Neuronal stem cell (in vitro differentiated cells): Measurements from ENCODE around the gene USP28.

Experiments
- DNase-seq: peaks from one replicate; pipeline ENCODE4 v3.0.0-alpha.2; 2013; ENCODE audit warnings: low spot score
- H2AFZ ChIP-seq: one replicate; pipeline ENCODE4 v1.6.1; 2013; ENCODE audit warnings: mild to moderate bottlenecking, low read length, inconsistent platforms
- H2AK5ac ChIP-seq: 2 replicates; pipeline ENCODE4 v1.6.1; 2013; ENCODE audit warnings: low read depth, mild to moderate bottlenecking, inconsistent platforms, low read length, moderate library complexity, mixed read lengths
- H2BK120ac ChIP-seq: 2 replicates; pipeline ENCODE4 v1.6.1; 2013; ENCODE audit warnings: low read depth, mild to moderate bottlenecking, inconsistent platforms, low read length, moderate library complexity, mixed read lengths
- H2BK12ac ChIP-seq: one replicate; pipeline ENCODE4 v1.6.1; 2013; ENCODE audit warnings: low read length, inconsistent platforms
- H2BK15ac ChIP-seq: 2 replicates; pipeline ENCODE4 v1.6.1; 2013; ENCODE audit warnings: mild to moderate bottlenecking, low read length, inconsistent platforms, mixed read lengths
- H2BK5ac ChIP-seq: one replicate; pipeline ENCODE4 v1.6.1; 2013; ENCODE audit warnings: inconsistent platforms, mild to moderate bottlenecking, low read length, moderate library complexity
- H3K14ac ChIP-seq: one replicate; pipeline ENCODE4 v1.6.1; 2013; ENCODE audit warnings: low read length, inconsistent platforms
- H3K18ac ChIP-seq: 2 replicates; pipeline ENCODE4 v1.6.1; 2013; ENCODE audit warnings: low read length, inconsistent platforms
- H3K23ac ChIP-seq: 2 replicates; pipeline ENCODE4 v1.6.1; 2013; ENCODE audit warnings: low read depth, mild to moderate bottlenecking, mixed read lengths, low read length, inconsistent platforms; ENCODE audit not compliant: poor library complexity
- H3K27ac ChIP-seq: replicated peaks from 3 replicates; pipeline ENCODE4 v1.5.1; 2013; ENCODE audit warnings: low read length, inconsistent platforms
- H3K27me3 ChIP-seq, 3 experiments: 2 replicates each; pipeline ENCODE4 v1.6.1; 2013; ENCODE audit warnings: low read length in 3 of 3, mild to moderate bottlenecking in 2 of 3, inconsistent platforms in 1 of 3, low read depth in 1 of 3, mixed read lengths in 1 of 3, moderate library complexity in 1 of 3; ENCODE audit not compliant: control insufficient read depth in 3 of 3, insufficient read depth in 3 of 3
- H3K36me3 ChIP-seq, 2 donors: replicated peaks in 1 of 2; 2 replicates each; pipeline ENCODE4 v1.6.1; 2013; ENCODE audit warnings: low read length in 2 of 2; ENCODE audit not compliant: control insufficient read depth in 2 of 2, insufficient read depth in 2 of 2
- H3K4ac ChIP-seq: 2 replicates; pipeline ENCODE4 v1.6.1; 2013; ENCODE audit warnings: inconsistent platforms, mild to moderate bottlenecking, low read length, moderate library complexity
- H3K4me1 ChIP-seq, 2 donors: 1 replicate in 1 of 2; 2 replicates in 1 of 2; pipeline ENCODE4 v1.6.1; 2013; ENCODE audit warnings: low read length in 2 of 2, low read depth in 1 of 2; ENCODE audit not compliant: control insufficient read depth in 2 of 2, insufficient read depth in 1 of 2
- H3K4me2 ChIP-seq: one replicate; pipeline ENCODE4 v1.6.1; 2013; ENCODE audit warnings: mild to moderate bottlenecking, low read length, inconsistent platforms; ENCODE audit not compliant: insufficient read depth, poor library complexity, severe bottlenecking
- H3K4me3 ChIP-seq, 2 donors: 2 replicates each; pipeline ENCODE4 v1.5.1; 2013; ENCODE audit warnings: low read length in 2 of 2, mild to moderate bottlenecking in 2 of 2, inconsistent platforms in 1 of 2, moderate library complexity in 1 of 2
- H3K79me1 ChIP-seq: one replicate; pipeline ENCODE4 v1.6.1; 2013; ENCODE audit warnings: low read depth, mild to moderate bottlenecking, inconsistent platforms, low read length, moderate library complexity
- H3K9ac ChIP-seq: one replicate; pipeline ENCODE4 v1.6.1; 2013; ENCODE audit warnings: mild to moderate bottlenecking, low read depth, low read length, inconsistent platforms; ENCODE audit not compliant: poor library complexity
- H3K9me3 ChIP-seq, 2 donors: replicated peaks in 1 of 2; 2 replicates each; pipeline versions ENCODE3 to v1.6.1; 2013; ENCODE audit warnings: low read length in 2 of 2, mild to moderate bottlenecking in 2 of 2, inconsistent platforms in 1 of 2, low read depth in 1 of 2, mixed read lengths in 1 of 2, moderate library complexity in 1 of 2; ENCODE audit not compliant: control insufficient read depth in 2 of 2, insufficient read depth in 1 of 2
- H4K8ac ChIP-seq: one replicate; pipeline ENCODE4 v1.6.1; 2013; ENCODE audit warnings: low read depth, mild to moderate bottlenecking, inconsistent platforms, low read length, moderate library complexity
- H4K91ac ChIP-seq: one replicate; pipeline ENCODE4 v1.6.1; 2013; ENCODE audit warnings: low read length, low read depth, mild to moderate bottlenecking, inconsistent platforms; ENCODE audit not compliant: poor library complexity
- WGBS, 2 donors: extraction: QIAGEN DNeasy Blood & Tissue Kit; methylation state at CpG; one replicate each; pipeline ENCODE4 v1.1.7; 2013; ENCODE audit warnings: missing lambda C conversion rate in 2 of 2, mixed read lengths in 1 of 2; ENCODE audit not compliant: insufficient read length in 2 of 2, insufficient replicate concordance in 1 of 2; ENCODE audit errors: extremely low coverage in 2 of 2; 5-methylcytosine and 5-hydroxymethylcytosine counted together

The USP28 gene

GRCh38 chr11:113833151-113833550, 42.2 kb downstream of the USP28 start:
- DNase-seq = no peak

GRCh38 chr11:113831314-113831713, 44.1 kb downstream of the USP28 start:
- no CpG with 5 or more reads among the region's 4 CpGs for WGBS, 2 donors
- H3K9ac ChIP-seq = no peak overlapping the region
- no peak overlapping the region for H3K14ac ChIP-seq
- no peak overlapping the region for H2AFZ ChIP-seq
- no peak overlapping the region for H3K23ac ChIP-seq
- no peaks in the 10 kb centered on the region for H3K27me3 ChIP-seq
- H3K4me2 ChIP-seq = no peak overlapping the region
- no peak overlapping the region for H2BK15ac ChIP-seq
- H3K4me1 ChIP-seq = peaks cover 0 to 8% of the 10 kb centered on the region in 2 donors
- H3K79me1 ChIP-seq = no peaks in the 10 kb centered on the region
- no peak overlapping the region for H3K27ac ChIP-seq
- H4K91ac ChIP-seq = no peak overlapping the region
- H3K36me3 ChIP-seq = peaks cover 6 to 100% of the 10 kb centered on the region in 2 donors
- H2AK5ac ChIP-seq = no peak overlapping the region
- no peak overlapping the region for H4K8ac ChIP-seq
- no peak overlapping the region for H3K4ac ChIP-seq
- no peak overlapping the region for H3K18ac ChIP-seq
- no peak overlapping the region for H3K4me3 ChIP-seq
- no peak overlapping the region for H2BK12ac ChIP-seq
- H3K9me3 ChIP-seq = no peaks in the 10 kb centered on the region
- H2BK120ac ChIP-seq = no peak overlapping the region
- no peak for DNase-seq
- no peak overlapping the region for H2BK5ac ChIP-seq

More at GRCh38 chr11:113833151-113833550, 42.2 kb downstream of the USP28 start:
- Histone ChIP-seq H2BK120ac (no peak overlapping the region), H3K27me3 (no peaks in the 10 kb centered on the region), H3K4me3 (no peak overlapping the region), H2AFZ (no peak overlapping the region), H3K4me2 (no peak overlapping the region), H3K36me3 (peaks cover 2 to 100% of the 10 kb centered on the region in 2 donors), H3K4ac (no peak overlapping the region), H2BK5ac (no peak overlapping the region), H3K9ac (no peak overlapping the region), H2AK5ac (no peak overlapping the region), H4K91ac (no peak overlapping the region), H3K4me1 (peaks cover 0 to 8% of the 10 kb centered on the region in 2 donors), H3K9me3 (no peaks in the 10 kb centered on the region), H3K14ac (no peak overlapping the region), H2BK15ac (no peak overlapping the region), H3K18ac (no peak overlapping the region), H3K27ac (peak overlapping the region; percentile 31), H2BK12ac (no peak overlapping the region), H3K79me1 (no peaks in the 10 kb centered on the region), H3K23ac (no peak overlapping the region), H4K8ac (no peak overlapping the region)
- 100% methylated on average over 1 of the region's 8 CpGs; no CpG with 5 or more reads in 1 of the 2 donors for WGBS, 2 donors

DNA sequence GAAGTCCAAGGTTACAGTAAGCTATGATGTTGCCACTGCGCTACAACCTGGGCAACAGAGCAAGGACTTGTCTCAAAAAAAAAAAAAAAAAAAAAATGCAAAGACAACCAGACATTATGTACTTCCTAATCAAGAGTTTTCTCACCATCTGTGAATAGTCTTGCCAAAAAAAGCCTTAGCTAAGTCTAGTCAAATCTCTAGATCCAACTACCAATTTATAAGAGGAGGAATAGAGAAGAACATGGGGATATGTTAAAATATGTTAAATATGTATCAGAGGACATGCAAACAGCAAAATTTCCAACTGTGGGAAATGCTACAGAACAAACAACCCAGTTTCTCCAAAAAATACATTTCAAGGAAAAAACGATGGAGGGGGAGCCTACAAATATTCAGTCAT, 45.6 kb downstream of the USP28 start:
- Histone ChIP-seq H2AK5ac (no peak overlapping the region), H4K91ac (no peak overlapping the region), H3K4ac (no peak overlapping the region), H2BK5ac (no peak overlapping the region), H2BK12ac (no peak overlapping the region), H4K8ac (no peak overlapping the region), H2BK15ac (no peak overlapping the region), H3K4me3 (no peak overlapping the region), H3K4me1 (peaks cover 0 to 8% of the 10 kb centered on the region in 2 donors), H2AFZ (no peak overlapping the region), H3K9me3 (peaks cover 0 to 11% of the 10 kb centered on the region in 2 donors), H3K18ac (no peak overlapping the region), H3K14ac (no peak overlapping the region), H3K27me3 (no peaks in the 10 kb centered on the region), H3K23ac (no peak overlapping the region), H2BK120ac (no peak overlapping the region), H3K9ac (no peak overlapping the region), H3K4me2 (no peak overlapping the region), H3K79me1 (no peaks in the 10 kb centered on the region), H3K36me3 (peaks cover 7 to 99% of the 10 kb centered on the region in 2 donors), H3K27ac (no peak overlapping the region)
- WGBS, 2 donors = no CpG with 5 or more reads among the region's 2 CpGs
- no peak for DNase-seq

GRCh38 chr11:113828191-113828590, 47.2 kb downstream of the USP28 start:
- Histone ChIP-seq H3K18ac (no peak overlapping the region), H4K91ac (no peak overlapping the region), H3K79me1 (no peaks in the 10 kb centered on the region), H3K4me3 (no peak overlapping the region), H2BK15ac (no peak overlapping the region), H3K36me3 (peaks cover 6 to 99% of the 10 kb centered on the region in 2 donors), H2BK120ac (no peak overlapping the region), H2AFZ (no peak overlapping the region), H3K4ac (no peak overlapping the region), H2BK12ac (no peak overlapping the region), H3K4me1 (peaks cover 0 to 4% of the 10 kb centered on the region in 2 donors), H3K9ac (no peak overlapping the region), H3K23ac (no peak overlapping the region), H3K9me3 (peaks cover 0 to 20% of the 10 kb centered on the region in 2 donors), H4K8ac (no peak overlapping the region), H2BK5ac (no peak overlapping the region), H2AK5ac (no peak overlapping the region), H3K14ac (no peak overlapping the region), H3K27ac (no peak overlapping the region), H3K4me2 (no peak overlapping the region), H3K27me3 (no peaks in the 10 kb centered on the region)
- DNase-seq = no peak
- WGBS, 2 donors = no CpG with 5 or more reads among the region's 1 CpG
